H1 (cell line): ENCODE measurements around the gene SERPINE3. TPM values are rescaled to one million over a fixed set of nuclear protein-coding genes. Genes with fewer than 3 reads are reported as not detected.

Experiments
- CTCF ChIA-PET: fragments of 300-600 bp; sonication (Branson Sonifier 250); formaldehyde crosslinking; loops from one replicate; lab custom pipeline; 2021; ENCODE audit not compliant: partially characterized antibody; lab: Charles Lee
- POLR2A ChIA-PET: fragments of 300-600 bp; sonication (Branson Sonifier 250); formaldehyde crosslinking; loops from one replicate; lab custom pipeline; 2021; ENCODE audit warnings: inconsistent platforms; ENCODE audit not compliant: partially characterized antibody; lab: Charles Lee
- DNase-seq, 2 experiments: peaks; one replicate each; pipeline versions ENCODE4 v3.0.0 to v3.0.0-alpha.2; 2010 to 2022; ENCODE audit warnings: low spot score in 2 of 2, low read depth in 1 of 2, mixed read lengths in 1 of 2
- FAIRE-seq: peaks from 2 replicates; lab custom pipeline; 2011; peaks lifted over from hg19 to GRCh38; lab: Jason Lieb, UNC
- H2AFZ ChIP-seq: 2 replicates; pipeline ENCODE4 v1.8.1; 2012; ENCODE audit warnings: low read length, inconsistent platforms
- H2AK5ac ChIP-seq: 2 replicates; pipeline ENCODE4 v1.6.1; 2013; ENCODE audit warnings: low read depth, low read length
- H2BK120ac ChIP-seq: replicated peaks from 2 replicates; pipeline ENCODE3; 2013; ENCODE audit warnings: low read depth, low read length, inconsistent platforms
- H2BK12ac ChIP-seq: 2 replicates; pipeline ENCODE4 v1.6.1; 2013; ENCODE audit warnings: low read depth, low read length
- H2BK15ac ChIP-seq: 2 replicates; pipeline ENCODE4 v1.6.1; 2013; ENCODE audit warnings: low read length
- H2BK20ac ChIP-seq: 2 replicates; pipeline ENCODE4 v1.6.1; 2013; ENCODE audit warnings: low read length
- H2BK5ac ChIP-seq: 2 replicates; pipeline ENCODE4 v1.6.1; 2013; ENCODE audit warnings: low read depth, low read length
- H3K14ac ChIP-seq: 2 replicates; pipeline ENCODE4 v1.6.1; 2013; ENCODE audit warnings: inconsistent platforms; ENCODE audit not compliant: insufficient read length
- H3K18ac ChIP-seq: 2 replicates; pipeline ENCODE4 v1.6.1; 2013; ENCODE audit warnings: low read length; ENCODE audit errors: extremely low read depth
- H3K23ac ChIP-seq: 2 replicates; pipeline ENCODE4 v1.6.1; 2013; ENCODE audit warnings: inconsistent platforms; ENCODE audit not compliant: insufficient read length
- H3K23me2 ChIP-seq: 2 replicates; pipeline ENCODE4 v1.6.1; 2013; ENCODE audit warnings: low read depth, low read length
- H3K27ac ChIP-seq: 2 replicates; pipeline ENCODE4 v1.6.1; 2011; ENCODE audit warnings: low read depth, low read length, inconsistent platforms
- H3K27me3 ChIP-seq, 4 experiments: replicated peaks in 1 of 4; 1 replicate in 1 of 4; 2 replicates in 3 of 4; pipeline versions ENCODE4 v1.6.1 to v1.8.1; 2011 to 2013; ENCODE audit warnings: low read length in 3 of 4, mild to moderate bottlenecking in 3 of 4, inconsistent platforms in 2 of 4, mixed read lengths in 2 of 4, moderate library complexity in 1 of 4; ENCODE audit not compliant: control insufficient read depth in 3 of 4, insufficient read depth in 3 of 4; ENCODE audit errors: extremely low read depth in 1 of 4
- H3K36me3 ChIP-seq, 4 experiments: 2 replicates each; pipeline versions ENCODE4 v1.6.1 to v1.8.1; 2011 to 2013; ENCODE audit warnings: mild to moderate bottlenecking in 4 of 4, low read length in 3 of 4, moderate library complexity in 2 of 4, control low read depth in 1 of 4, inconsistent platforms in 1 of 4; ENCODE audit not compliant: insufficient read depth in 4 of 4, control insufficient read depth in 2 of 4
- H3K4ac ChIP-seq: replicated peaks from 2 replicates; pipeline ENCODE3; 2013; ENCODE audit warnings: low read length, low read depth, mixed read lengths, inconsistent platforms; ENCODE audit not compliant: insufficient read length
- H3K4me1 ChIP-seq, 4 experiments: replicated peaks in 1 of 4; 1 replicate in 1 of 4; 2 replicates in 3 of 4; pipeline versions ENCODE4 v1.6.1 to v1.8.1; 2011 to 2013; ENCODE audit warnings: low read length in 3 of 4, inconsistent platforms in 2 of 4, mixed read lengths in 1 of 4; ENCODE audit not compliant: insufficient read depth in 4 of 4, control insufficient read depth in 3 of 4
- H3K4me2 ChIP-seq, 2 experiments: 2 replicates each; pipeline versions ENCODE4 v1.6.1 to v1.8.1; 2011 to 2013; ENCODE audit warnings: low read depth in 2 of 2, low read length in 2 of 2, control low read depth in 1 of 2, inconsistent platforms in 1 of 2, mild to moderate bottlenecking in 1 of 2; ENCODE audit not compliant: insufficient read depth in 1 of 2
- H3K4me3 ChIP-seq, 4 experiments: fragments of 200-600, 300-600 bp in 1 of 4; sonication (generic), shearing (Covaris generic), sonication (Bioruptor Twin) in 1 of 4; 2 replicates each; pipeline versions ENCODE4 v1.5.1 to v1.8.1; 2011 to 2016; ENCODE audit warnings: low read length in 4 of 4, low read depth in 3 of 4, control low read depth in 2 of 4, inconsistent platforms in 2 of 4, mild to moderate bottlenecking in 2 of 4, mixed read lengths in 1 of 4, moderate library complexity in 1 of 4; ENCODE audit not compliant: insufficient read depth in 2 of 4; ENCODE audit errors: extremely low read depth in 1 of 4
- H3K56ac ChIP-seq: replicated peaks from 2 replicates; pipeline ENCODE3; 2013; ENCODE audit warnings: low read depth, mild to moderate bottlenecking, mixed read lengths, low read length, inconsistent platforms; ENCODE audit not compliant: insufficient read length
- H3K79me1 ChIP-seq: 2 replicates; pipeline ENCODE4 v1.6.1; 2013; ENCODE audit warnings: low read depth, low read length, control low read depth
- H3K79me2 ChIP-seq, 2 experiments: 2 replicates each; pipeline versions ENCODE4 v1.6.1 to v1.8.1; 2012 to 2013; ENCODE audit warnings: low read length in 2 of 2, mild to moderate bottlenecking in 2 of 2, inconsistent platforms in 1 of 2; ENCODE audit not compliant: insufficient read depth in 2 of 2, control insufficient read depth in 1 of 2
- H3K9ac ChIP-seq, 4 experiments: replicated peaks in 1 of 4; 1 replicate in 1 of 4; 2 replicates in 3 of 4; pipeline versions ENCODE4 v1.6.1 to v1.8.1; 2011 to 2013; ENCODE audit warnings: low read depth in 3 of 4, low read length in 3 of 4, control low read depth in 2 of 4, mild to moderate bottlenecking in 2 of 4, moderate library complexity in 2 of 4, inconsistent platforms in 1 of 4; ENCODE audit errors: extremely low read depth in 1 of 4
- H3K9me3 ChIP-seq, 2 experiments: 2 replicates each; pipeline versions ENCODE4 v1.6.1 to v1.8.1; 2012 to 2013; ENCODE audit warnings: mild to moderate bottlenecking in 2 of 2, moderate library complexity in 2 of 2, control low read depth in 1 of 2, inconsistent platforms in 1 of 2, low read depth in 1 of 2, low read length in 1 of 2, mixed read lengths in 1 of 2; ENCODE audit not compliant: insufficient read depth in 2 of 2
- H4K20me1 ChIP-seq, 2 experiments: replicated peaks in 1 of 2; 2 replicates each; pipeline versions ENCODE3 to v1.8.1; 2011 to 2013; ENCODE audit warnings: inconsistent platforms in 2 of 2, low read length in 2 of 2, mild to moderate bottlenecking in 1 of 2; ENCODE audit not compliant: insufficient read depth in 2 of 2, control insufficient read depth in 1 of 2
- H4K5ac ChIP-seq: 2 replicates; pipeline ENCODE4 v1.6.1; 2013; ENCODE audit warnings: low read length, low read depth, mixed read lengths, inconsistent platforms; ENCODE audit not compliant: insufficient read length
- H4K8ac ChIP-seq: 2 replicates; pipeline ENCODE4 v1.8.0; 2013; ENCODE audit warnings: mild to moderate bottlenecking, moderate library complexity, low read length, inconsistent platforms; ENCODE audit not compliant: insufficient read depth; ENCODE audit errors: extremely low read depth
- H4K91ac ChIP-seq: replicated peaks from 2 replicates; pipeline ENCODE3; 2013; ENCODE audit warnings: low read length, mixed read lengths, inconsistent platforms; ENCODE audit not compliant: insufficient read length
- CBX5 ChIP-seq: fragments of 300-800, 300-1000 bp; sonication (generic); IDR thresholded peaks from 2 replicates; pipeline ENCODE4 v1.7.1; 2016; ENCODE audit warnings: antibody characterized with exemption, low read length, low read depth
- CHD1 ChIP-seq: IDR thresholded peaks from 2 replicates; pipeline ENCODE4 v1.6.1; 2012; ENCODE audit warnings: low read depth, low read length, improper control_type of control experiment
- EZH2 ChIP-seq: fragments of 200-600 bp; sonication (generic); IDR thresholded peaks from 2 replicates; pipeline ENCODE4 v1.7.1; 2012; ENCODE audit warnings: low read depth, mild to moderate bottlenecking, moderate library complexity, low read length, inconsistent platforms; ENCODE audit not compliant: severe bottlenecking
- FOSL1 ChIP-seq: IDR thresholded peaks from 2 replicates; pipeline ENCODE4 v1.6.1; 2011; ENCODE audit warnings: mild to moderate bottlenecking, low read depth, low read length, moderate library complexity; ENCODE audit not compliant: insufficient read depth
- GTF2F1 ChIP-seq: IDR thresholded peaks from 2 replicates; pipeline ENCODE4 v1.6.1; 2012; ENCODE audit warnings: low read depth, low read length, improper control_type of control experiment, borderline replicate concordance
- KDM5A ChIP-seq: fragments of 200-600 bp; IDR thresholded peaks from 2 replicates; pipeline ENCODE4 v1.7.1; 2012; ENCODE audit warnings: mild to moderate bottlenecking, low read length, inconsistent platforms, mixed read lengths
- RAD21 ChIP-seq, 2 experiments: IDR thresholded peaks in 1 of 2; conservative IDR thresholded peaks in 1 of 2; 2 replicates each; pipeline ENCODE4 v1.6.1; 2011; ENCODE audit warnings: low read depth in 2 of 2, low read length in 2 of 2, improper control_type of control experiment in 1 of 2, inconsistent platforms in 1 of 2, mild to moderate bottlenecking in 1 of 2, moderate library complexity in 1 of 2
- TAF1 ChIP-seq: IDR thresholded peaks from 2 replicates; pipeline ENCODE4 v1.6.1; 2011; ENCODE audit warnings: mild to moderate bottlenecking, low read depth, low read length
- YY1 ChIP-seq: IDR thresholded peaks from 2 replicates; pipeline ENCODE4 v1.6.1; 2011; ENCODE audit warnings: low read depth, mild to moderate bottlenecking, low read length
- WGBS, 2 experiments: shearing (Covaris generic) in 1 of 2; methylation state at CpG; one replicate each; pipeline versions ENCODE4 v1.1.6 to v1.1.7; 2013 to 2015; ENCODE audit warnings: low lambda C conversion rate in 2 of 2, mixed read lengths in 2 of 2, inconsistent platforms in 1 of 2, low coverage in 1 of 2, missing lambda C conversion rate in 1 of 2; ENCODE audit not compliant: insufficient replicate concordance in 2 of 2, insufficient coverage in 1 of 2, insufficient read length in 1 of 2; ENCODE audit errors: extremely low coverage in 1 of 2, missing lambda C conversion rate in 1 of 2; 5-methylcytosine and 5-hydroxymethylcytosine counted together
- polyA plus RNA-seq, 7 experiments: library from polyadenylated mRNA; depleted of rRNA in 3 of 7; stranded (reverse) in 5 of 7; unstranded in 2 of 7; fragments of >200 nt in 5 of 7; fragments of 200-250 nt in 2 of 7; gene quantifications; 1 replicate in 5 of 7; 2 replicates in 1 of 7; 4 replicates in 1 of 7; pipeline versions ENCODE4 v1.2.1 to v1.2.3, GENCODE V29; 2011 to 2013; ENCODE audit warnings: missing spikeins in 2 of 7, mixed read lengths in 2 of 7
- total RNA-seq: library from RNA; stranded (reverse); fragmentation: NEBNext Ultra II Directional; extraction: Animal tissue kit (Norgen Biotek cat#: 25700); gene quantifications from 2 replicates; pipeline ENCODE4 v1.2.1, GENCODE V29; 2021

The SERPINE3 gene
- total and polyA plus RNA-seq, 2 of the 8 experiments (the other 6 are each of a cell fraction or from before 2014, with no cell fraction given): 0.34 to 1.0 TPM

GRCh38 chr13:51380269-51380668 is 40.8 kb downstream of the SERPINE3 start:
- Histone ChIP-seq H2AK5ac (no peak overlapping the region), H2BK120ac (no peak overlapping the region), H3K4me3 (no peak overlapping the region), H3K79me1 (no peaks in the 10 kb centered on the region), H4K5ac (no peak overlapping the region), H3K23ac (no peak overlapping the region), H3K36me3 (peaks cover 0 to 69% (median 26%) of the 10 kb centered on the region in 4 experiments; a peak in 7 of 8 replicates), H3K79me2 (0 out of 4 replicates have a peak, but pooled peaks cover 0 to 3% of the 10 kb centered on the region in 2 experiments), H3K56ac (no peak overlapping the region), H2AFZ (no peak overlapping the region), H2BK5ac (no peak overlapping the region), H3K27ac (no peak overlapping the region), H3K27me3 (no peaks in the 10 kb centered on the region), H3K9me3 (no peaks in the 10 kb centered on the region), H2BK15ac (no peak overlapping the region), H2BK12ac (no peak overlapping the region), H4K91ac (no peak overlapping the region), H3K9ac (no peak overlapping the region), H3K23me2 (no peaks in the 10 kb centered on the region), H4K20me1 (no peaks in the 10 kb centered on the region), H2BK20ac (no peak overlapping the region), H3K4me1 (no peaks in the 10 kb centered on the region), H3K4me2 (no peak overlapping the region), H3K14ac (no peak overlapping the region), H3K4ac (no peak overlapping the region), H4K8ac (no peak overlapping the region), H3K18ac (no peak overlapping the region)
- no peak for FAIRE-seq
- WGBS, 2 experiments: 90% methylated on average over 4 of the region's 4 CpGs; no CpG with 5 or more reads in 1 of the 2 experiments
- ChIA-PET POLR2A (interaction anchor here (0.8 kb wide), 1 partner anchor 39 kb away, joined by 3 read pairs; no protein-coding TSS in a partner anchor), CTCF (interaction anchor here (1.2 to 1.3 kb wide), 2 partner anchors 97 to 259 kb away, joined by 3 to 4 read pairs; no protein-coding TSS in a partner anchor)
- no peak for DNase-seq
- no peak for TF ChIP-seq GTF2F1
- no peak for TF ChIP-seq YY1
- no peak for TF ChIP-seq RAD21 (IDR thresholded peaks at IDR 0.05 in 1 of 2, conservative IDR thresholded peaks at IDR 0.05 in 1 of 2; ENCODE audit: low read depth in 2 of 2, low read length in 2 of 2)
- TF ChIP-seq CBX5: no peak
- TF ChIP-seq TAF1: no peak
- TF ChIP-seq KDM5A: no peak
- TF ChIP-seq CHD1: no peak
- TF ChIP-seq FOSL1: no peak
- no peak for TF ChIP-seq EZH2
